ENCODE results near the gene RABL6. TPM values are rescaled to one million over a fixed set of nuclear protein-coding genes. Genes with fewer than 3 reads are reported as not detected.

RABL6 gene
- total RNA-seq, 2 donors from 2014 or later, result 48.4 to 61.7 TPM

DNA sequence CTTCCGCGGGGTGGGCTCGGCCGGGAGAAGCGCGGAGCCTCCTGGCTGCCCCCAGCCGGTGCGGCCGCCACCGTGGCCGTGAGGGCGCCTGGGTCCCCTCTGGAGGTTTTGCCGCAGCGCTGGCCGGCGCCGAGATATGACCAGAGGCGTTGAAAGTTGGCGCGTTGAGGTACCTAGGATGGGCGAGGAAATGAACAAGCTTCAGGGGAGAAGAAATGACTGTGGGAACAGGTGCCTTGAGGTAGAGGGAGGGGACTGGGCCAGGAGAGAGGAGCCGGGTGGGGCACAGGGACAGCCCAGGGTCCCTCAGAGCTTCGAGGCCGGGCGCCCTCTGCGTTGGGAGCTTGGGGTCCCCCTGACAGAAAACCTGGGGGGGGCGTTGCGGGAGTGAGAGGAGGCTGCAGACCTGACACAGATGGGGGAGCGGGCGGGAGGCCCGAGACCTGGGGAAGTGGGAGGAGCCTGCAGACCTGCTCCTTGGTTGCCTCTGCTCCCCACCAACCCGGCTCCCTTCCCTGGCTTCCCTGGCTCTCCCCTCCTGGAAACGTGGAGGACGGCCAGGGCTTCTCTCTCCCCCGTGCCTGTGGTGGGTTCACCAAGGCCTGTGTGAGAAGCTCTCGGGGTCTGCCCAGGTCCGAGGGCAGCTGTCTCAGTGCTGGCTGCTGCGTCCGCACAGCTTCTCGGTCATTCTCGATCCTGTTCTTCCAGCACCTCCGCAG, 14.2 kb downstream of the RABL6 start:
- Histone ChIP-seq H3K27ac (peak overlapping the region in 1 of 2 donors; percentile 20), H3K4me3 (peak overlapping the region; percentile 26 to 51)

DNA sequence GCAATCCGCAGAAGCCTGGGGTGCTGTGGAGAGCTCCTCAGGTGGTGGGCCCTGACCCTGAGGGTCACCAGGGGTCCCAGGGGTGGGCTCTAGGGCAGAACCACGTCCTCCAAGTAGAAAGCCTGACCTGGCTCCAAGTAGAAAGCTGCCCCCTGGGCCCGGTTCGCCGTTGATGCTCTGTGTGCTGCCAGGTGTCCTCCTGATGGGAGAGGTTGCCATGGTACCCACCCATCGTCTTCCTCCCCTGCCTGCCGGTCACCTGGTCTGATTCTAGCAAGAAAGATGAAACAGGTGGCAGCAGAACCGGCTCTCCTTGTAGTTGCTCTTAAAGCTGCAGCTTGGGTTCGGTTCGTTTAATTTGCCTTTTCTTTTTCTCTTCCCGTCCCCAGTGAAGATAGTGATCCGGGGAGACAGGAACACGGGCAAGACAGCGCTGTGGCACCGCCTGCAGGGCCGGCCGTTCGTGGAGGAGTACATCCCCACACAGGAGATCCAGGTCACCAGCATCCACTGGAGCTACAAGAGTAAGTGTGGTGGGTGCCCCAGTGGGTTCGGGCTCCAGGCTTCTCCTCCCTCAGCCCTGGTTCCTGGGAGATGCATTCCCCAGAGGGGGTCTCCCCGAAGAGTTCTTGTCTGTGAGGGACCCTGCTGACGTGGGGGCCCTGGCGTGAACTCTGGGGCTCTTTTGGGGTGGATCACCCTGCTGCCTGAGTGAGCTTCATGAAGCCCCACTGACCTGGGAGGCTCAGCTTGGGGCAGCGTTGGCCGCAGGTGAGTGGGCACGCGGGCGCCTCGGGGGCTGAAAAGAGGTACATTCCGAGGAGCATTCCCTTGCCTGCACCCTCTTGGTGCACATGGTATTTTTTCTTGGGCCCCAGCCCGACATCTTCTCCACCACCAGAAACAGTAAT, 15.6 kb downstream of the RABL6 start:
- H3K27me3 ChIP-seq, result no peaks in the 10 kb centered on the region
- TF ChIP-seq, protein P1, sequence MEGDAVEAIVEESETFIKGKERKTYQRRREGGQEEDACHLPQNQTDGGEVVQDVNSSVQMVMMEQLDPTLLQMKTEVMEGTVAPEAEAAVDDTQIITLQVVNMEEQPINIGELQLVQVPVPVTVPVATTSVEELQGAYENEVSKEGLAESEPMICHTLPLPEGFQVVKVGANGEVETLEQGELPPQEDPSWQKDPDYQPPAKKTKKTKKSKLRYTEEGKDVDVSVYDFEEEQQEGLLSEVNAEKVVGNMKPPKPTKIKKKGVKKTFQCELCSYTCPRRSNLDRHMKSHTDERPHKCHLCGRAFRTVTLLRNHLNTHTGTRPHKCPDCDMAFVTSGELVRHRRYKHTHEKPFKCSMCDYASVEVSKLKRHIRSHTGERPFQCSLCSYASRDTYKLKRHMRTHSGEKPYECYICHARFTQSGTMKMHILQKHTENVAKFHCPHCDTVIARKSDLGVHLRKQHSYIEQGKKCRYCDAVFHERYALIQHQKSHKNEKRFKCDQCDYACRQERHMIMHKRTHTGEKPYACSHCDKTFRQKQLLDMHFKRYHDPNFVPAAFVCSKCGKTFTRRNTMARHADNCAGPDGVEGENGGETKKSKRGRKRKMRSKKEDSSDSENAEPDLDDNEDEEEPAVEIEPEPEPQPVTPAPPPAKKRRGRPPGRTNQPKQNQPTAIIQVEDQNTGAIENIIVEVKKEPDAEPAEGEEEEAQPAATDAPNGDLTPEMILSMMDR (IDR thresholded peaks at IDR 0.05), result no peak
- peaks cover 0 to 16% of the 10 kb centered on the region in 2 donors for H3K4me1 ChIP-seq
- no peak overlapping the region for H3K27ac ChIP-seq
- no peaks in the 10 kb centered on the region for H3K9me3 ChIP-seq
- no peak overlapping the region for H3K4me3 ChIP-seq
- H3K36me3 ChIP-seq, result peaks cover 37% of the 10 kb centered on the region
- no peak for DNase-seq (ENCODE audit: low spot score)

More for the DNA sequence above, 14.2 kb downstream of the RABL6 start:
- no peaks in the 10 kb centered on the region for H3K27me3 ChIP-seq
- no peaks in the 10 kb centered on the region for H3K9me3 ChIP-seq
- peaks cover 0 to 16% of the 10 kb centered on the region in 2 donors for H3K4me1 ChIP-seq
- peaks cover 32% of the 10 kb centered on the region for H3K36me3 ChIP-seq
- DNase-seq (ENCODE audit: low spot score), result no peak
- TF ChIP-seq, protein P1 (IDR thresholded peaks at IDR 0.05), result no peak

DNA sequence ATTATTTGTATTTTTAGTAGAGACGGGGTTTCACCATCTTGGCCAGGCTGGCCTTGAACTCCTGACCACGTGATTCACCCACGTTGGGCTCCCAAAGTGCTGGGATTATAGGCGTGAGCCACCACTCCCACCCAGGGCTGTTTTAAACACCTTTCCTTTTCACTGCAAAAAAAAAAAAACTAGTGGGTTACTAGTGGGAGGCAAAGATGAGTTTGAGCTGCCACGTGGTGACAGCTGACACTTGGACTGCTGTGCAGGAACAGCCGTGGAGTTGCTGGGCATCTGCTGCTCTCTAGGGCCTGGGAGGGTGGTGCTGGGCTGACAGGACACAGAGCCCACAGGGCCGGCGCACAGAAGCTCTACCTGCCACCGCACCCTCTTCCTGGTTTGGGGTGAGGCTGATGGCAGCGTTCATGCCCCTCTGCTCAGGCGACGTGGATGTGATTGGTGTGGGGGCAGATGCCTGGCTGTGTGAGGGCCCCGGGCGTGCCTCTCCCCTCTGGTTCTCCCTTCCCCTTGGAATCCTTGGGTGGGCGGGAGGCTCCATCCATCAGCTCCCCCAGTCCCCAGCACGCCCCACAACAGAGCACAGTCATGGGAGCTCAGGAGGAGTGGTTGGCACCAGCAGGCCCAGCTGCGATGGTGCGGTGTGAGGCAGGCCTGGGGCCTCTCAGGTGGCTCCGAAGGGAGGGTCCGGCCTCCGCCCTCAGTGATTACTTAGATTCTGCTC, 16.9 kb downstream of the RABL6 start:
- Histone ChIP-seq H3K27me3 (no peaks in the 10 kb centered on the region), H3K36me3 (peaks cover 46% of the 10 kb centered on the region), H3K9me3 (no peaks in the 10 kb centered on the region), H3K4me3 (no peak overlapping the region), H3K4me1 (peaks cover 0 to 16% of the 10 kb centered on the region in 2 donors), H3K27ac (no peak overlapping the region)
- TF ChIP-seq, protein P1 (IDR thresholded peaks at IDR 0.05), result no peak
- DNase-seq (ENCODE audit: low spot score), result no peak

DNA sequence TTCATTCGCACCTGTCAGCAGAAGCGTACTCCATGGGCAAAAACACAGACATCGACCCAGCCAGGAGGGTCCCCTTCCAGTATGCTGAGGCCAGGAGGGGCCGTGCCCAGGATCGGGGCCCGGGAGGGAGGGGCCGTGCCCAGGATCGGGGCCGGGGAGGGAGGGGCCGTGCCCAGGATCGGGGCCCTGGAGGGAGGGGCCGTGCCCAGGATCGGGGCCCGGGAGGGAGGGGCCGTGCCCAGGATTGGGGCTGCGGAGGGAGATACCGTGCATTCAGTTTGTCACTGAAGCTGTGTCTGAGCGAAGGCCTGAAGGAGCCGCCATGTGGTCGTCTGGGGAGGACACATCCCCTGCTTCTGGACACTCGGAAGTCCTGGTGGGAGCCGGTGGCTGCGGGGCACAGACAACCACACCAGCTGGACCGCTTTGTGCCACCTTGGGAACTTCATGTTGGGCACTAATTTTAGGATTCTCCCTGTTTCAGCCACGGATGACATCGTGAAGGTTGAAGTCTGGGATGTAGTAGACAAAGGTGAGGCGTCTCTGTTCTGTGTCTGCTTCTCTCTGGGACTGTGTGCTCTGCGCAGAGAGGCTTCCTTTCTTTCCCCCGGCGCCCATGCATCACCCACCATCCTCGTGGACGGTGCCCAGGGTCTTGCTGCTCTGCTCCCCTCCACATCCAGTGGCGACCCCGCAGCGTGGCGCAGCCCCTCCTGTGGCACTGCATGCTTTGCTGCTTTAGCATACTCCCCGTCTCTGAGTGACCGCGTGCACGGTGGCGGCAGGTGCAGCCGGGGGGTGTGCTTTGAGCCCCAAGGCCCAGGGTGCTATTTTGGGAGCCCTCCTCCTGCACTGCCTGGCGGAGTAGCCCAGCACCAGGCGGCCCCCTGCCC, 17.8 kb downstream of the RABL6 start:
- H3K27me3 ChIP-seq, result no peaks in the 10 kb centered on the region
- no peak for DNase-seq (ENCODE audit: low spot score)
- peaks cover 0 to 16% of the 10 kb centered on the region in 2 donors for H3K4me1 ChIP-seq
- no peak overlapping the region for H3K27ac ChIP-seq
- TF ChIP-seq, protein P1 (IDR thresholded peaks at IDR 0.05), result no peak
- no peaks in the 10 kb centered on the region for H3K9me3 ChIP-seq
- H3K36me3 ChIP-seq, result peaks cover 55% of the 10 kb centered on the region
- H3K4me3 ChIP-seq, result no peak overlapping the region

DNA sequence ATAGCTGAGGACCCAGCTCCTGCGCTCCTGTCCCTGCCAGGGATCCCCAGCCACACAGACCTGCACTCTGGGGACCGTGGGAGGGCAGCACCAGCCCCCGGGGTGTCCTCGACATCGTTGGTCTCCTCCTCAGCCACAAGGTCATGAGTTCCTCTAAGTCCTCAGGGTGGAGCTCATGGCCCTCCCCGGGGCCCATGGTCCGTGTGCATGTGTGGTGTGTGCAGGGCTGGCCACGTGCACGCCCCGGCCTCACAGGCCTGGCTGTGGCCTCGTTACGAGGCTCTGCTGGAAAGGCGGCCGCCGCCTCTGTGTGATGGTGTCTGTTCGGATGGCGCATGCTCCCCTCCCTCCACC, 18.4 kb downstream of the RABL6 start:
- no peaks in the 10 kb centered on the region for H3K9me3 ChIP-seq
- peaks cover 0 to 10% of the 10 kb centered on the region in 2 donors for H3K4me1 ChIP-seq
- no peak overlapping the region for H3K27ac ChIP-seq
- H3K36me3 ChIP-seq, result peaks cover 60% of the 10 kb centered on the region
- DNase-seq (ENCODE audit: low spot score), result no peak
- no peak overlapping the region for H3K4me3 ChIP-seq
- no peaks in the 10 kb centered on the region for H3K27me3 ChIP-seq
- TF ChIP-seq, protein P1 (IDR thresholded peaks at IDR 0.05), result no peak

Data from right atrium auricular region (tissue), 2 donors.